ENCODE results near the gene TUT1.

Gene TUT1

GRCh38 chr11:62542111-62542745 lies 49.1 kb downstream of the TUT1 start:
- peak overlapping the region; percentile 96 for H3K4me2 ChIP-seq (ENCODE audit: low read length)
- H3K4me3 ChIP-seq (ENCODE audit: low read length), result peak overlapping the region; percentile 97
- no peaks in the 10 kb centered on the region for H3K9me3 ChIP-seq (replicated peaks; ENCODE audit: low read length)
- peak overlapping the region; percentile 95 for H3K9ac ChIP-seq (ENCODE audit: low read depth, low read length)
- peaks cover 59% of the 10 kb centered on the region for H3K4me1 ChIP-seq (ENCODE audit: control insufficient read depth, insufficient read depth, low read length)
- no peaks in the 10 kb centered on the region for H3K27me3 ChIP-seq (ENCODE audit: control insufficient read depth, insufficient read depth, low read length)
- peaks cover 52% of the 10 kb centered on the region for H3K36me3 ChIP-seq (ENCODE audit: insufficient read depth, low read length)

- peaks cover 68% of the 10 kb centered on the region for H3K4me1 ChIP-seq (ENCODE audit: control insufficient read depth, insufficient read depth, low read length)
- H3K9ac ChIP-seq (ENCODE audit: low read depth, low read length), result peak overlapping the region; percentile 95
- no peaks in the 10 kb centered on the region for H3K27me3 ChIP-seq (ENCODE audit: control insufficient read depth, insufficient read depth, low read length)
- peak overlapping the region; percentile 96 for H3K4me2 ChIP-seq (ENCODE audit: low read length)
- H3K4me3 ChIP-seq (ENCODE audit: low read length), result peak overlapping the region; percentile 97
- peaks cover 58% of the 10 kb centered on the region for H3K36me3 ChIP-seq (ENCODE audit: insufficient read depth, low read length)
- no peaks in the 10 kb centered on the region for H3K9me3 ChIP-seq (replicated peaks; ENCODE audit: low read length)
Measured at GRCh38 chr11:62540804-62541701, 50.3 kb downstream of the TUT1 start.

- no peaks in the 10 kb centered on the region for H3K27me3 ChIP-seq (ENCODE audit: control insufficient read depth, insufficient read depth, low read length)
- peaks cover 72% of the 10 kb centered on the region for H3K4me1 ChIP-seq (ENCODE audit: control insufficient read depth, insufficient read depth, low read length)
- peak overlapping the region; percentile 96 for H3K4me2 ChIP-seq (ENCODE audit: low read length)
- no peaks in the 10 kb centered on the region for H3K9me3 ChIP-seq (replicated peaks; ENCODE audit: low read length)
- peak overlapping the region; percentile 62 for H3K4me3 ChIP-seq (ENCODE audit: low read length)
- peaks cover 65% of the 10 kb centered on the region for H3K36me3 ChIP-seq (ENCODE audit: insufficient read depth, low read length)
- peak overlapping the region; percentile 66 for H3K9ac ChIP-seq (ENCODE audit: low read depth, low read length)
Measured at GRCh38 chr11:62539238-62539925, 51.9 kb downstream of the TUT1 start.

- peaks cover 67% of the 10 kb centered on the region for H3K36me3 ChIP-seq (ENCODE audit: insufficient read depth, low read length)
Measured at GRCh38 chr11:62538470-62539237, 52.7 kb downstream of the TUT1 start.

GRCh38 chr11:62536301-62536957 lies 54.9 kb downstream of the TUT1 start:
- H3K4me3 ChIP-seq (ENCODE audit: low read length), result no peak overlapping the region
- no peak overlapping the region for H3K9ac ChIP-seq (ENCODE audit: low read depth, low read length)
- peaks cover 75% of the 10 kb centered on the region for H3K36me3 ChIP-seq (ENCODE audit: insufficient read depth, low read length)
- H3K4me2 ChIP-seq (ENCODE audit: low read length), result peak overlapping the region; percentile 56
- H3K27me3 ChIP-seq (ENCODE audit: control insufficient read depth, insufficient read depth, low read length), result no peaks in the 10 kb centered on the region
- H3K4me1 ChIP-seq (ENCODE audit: control insufficient read depth, insufficient read depth, low read length), result peaks cover 54% of the 10 kb centered on the region
- no peaks in the 10 kb centered on the region for H3K9me3 ChIP-seq (replicated peaks; ENCODE audit: low read length)

More at GRCh38 chr11:62538470-62539237, 52.7 kb downstream of the TUT1 start:
- peaks cover 72% of the 10 kb centered on the region for H3K4me1 ChIP-seq (ENCODE audit: control insufficient read depth, insufficient read depth, low read length)
- no peaks in the 10 kb centered on the region for H3K27me3 ChIP-seq (ENCODE audit: control insufficient read depth, insufficient read depth, low read length)
- peak overlapping the region; percentile 62 for H3K4me3 ChIP-seq (ENCODE audit: low read length)
- peak overlapping the region; percentile 29 for H3K9ac ChIP-seq (ENCODE audit: low read depth, low read length)
- peak overlapping the region; percentile 96 for H3K4me2 ChIP-seq (ENCODE audit: low read length)
- no peaks in the 10 kb centered on the region for H3K9me3 ChIP-seq (replicated peaks; ENCODE audit: low read length)

GRCh38 chr11:62535802-62536201 lies 55.5 kb downstream of the TUT1 start:
- peak overlapping the region; percentile 56 for H3K4me2 ChIP-seq (ENCODE audit: low read length)
- H3K36me3 ChIP-seq (ENCODE audit: insufficient read depth, low read length), result peaks cover 79% of the 10 kb centered on the region
- no peaks in the 10 kb centered on the region for H3K27me3 ChIP-seq (ENCODE audit: control insufficient read depth, insufficient read depth, low read length)
- H3K9ac ChIP-seq (ENCODE audit: low read depth, low read length), result no peak overlapping the region
- no peaks in the 10 kb centered on the region for H3K9me3 ChIP-seq (replicated peaks; ENCODE audit: low read length)
- peaks cover 47% of the 10 kb centered on the region for H3K4me1 ChIP-seq (ENCODE audit: control insufficient read depth, insufficient read depth, low read length)
- H3K4me3 ChIP-seq (ENCODE audit: low read length), result no peak overlapping the region

- H3K36me3 ChIP-seq (ENCODE audit: insufficient read depth, low read length), result peaks cover 87% of the 10 kb centered on the region
- no peaks in the 10 kb centered on the region for H3K9me3 ChIP-seq (replicated peaks; ENCODE audit: low read length)
- H3K4me3 ChIP-seq (ENCODE audit: low read length), result no peak overlapping the region
- no peaks in the 10 kb centered on the region for H3K27me3 ChIP-seq (ENCODE audit: control insufficient read depth, insufficient read depth, low read length)
- no peak overlapping the region for H3K9ac ChIP-seq (ENCODE audit: low read depth, low read length)
- peaks cover 39% of the 10 kb centered on the region for H3K4me1 ChIP-seq (ENCODE audit: control insufficient read depth, insufficient read depth, low read length)
- H3K4me2 ChIP-seq (ENCODE audit: low read length), result no peak overlapping the region
Measured at GRCh38 chr11:62534779-62535545, 56.4 kb downstream of the TUT1 start.

- Histone ChIP-seq H3K9me3 (replicated peaks; ENCODE audit: low read length) (no peaks in the 10 kb centered on the region), H3K9ac (ENCODE audit: low read depth, low read length) (no peak overlapping the region), H3K36me3 (ENCODE audit: insufficient read depth, low read length) (peaks cover 94% of the 10 kb centered on the region), H3K4me3 (ENCODE audit: low read length) (no peak overlapping the region), H3K4me1 (ENCODE audit: control insufficient read depth, insufficient read depth, low read length) (peaks cover 12% of the 10 kb centered on the region), H3K27me3 (ENCODE audit: control insufficient read depth, insufficient read depth, low read length) (no peaks in the 10 kb centered on the region), H3K4me2 (ENCODE audit: low read length) (no peak overlapping the region)
Measured at GRCh38 chr11:62532096-62532495, 59.2 kb downstream of the TUT1 start.

All from skeletal muscle satellite cell (primary cell).